Activated naive CD8-positive, alpha-beta T cell treated with anti-CD3 and anti-CD28 coated beads, Interleukin-2, amount 10 ng/mL, durations not matched to agents 7 days and 5 days (primary cell): ENCODE measurements around the gene B4GALT3. TPM values are rescaled to one million over a fixed set of nuclear protein-coding genes. Genes with fewer than 3 reads are reported as not detected.

Experiments
- ATAC-seq: fragments of 150-1000 bp; cut with Tn5 transposase; one replicate; pipeline ENCODE4 v1.10.0; 2021; ENCODE audit warnings: low read depth, moderate library complexity
- POLR2A ChIA-PET: fragments of 350-600 bp; sonication (Branson Sonifier 250); formaldehyde crosslinking; loops from one replicate; lab custom pipeline; 2021; ENCODE audit warnings: antibody characterized with exemption; lab: Charles Lee
- DNase-seq: peaks from one replicate; pipeline ENCODE4 v3.0.0; 2021
- H3K27ac Mint-ChIP-seq: one replicate; pipeline ENCODE4 v1.8.0; 2022; ENCODE audit warnings: mild to moderate bottlenecking, mixed read lengths
- H3K27me3 Mint-ChIP-seq: one replicate; pipeline ENCODE4 v1.8.0; 2022; ENCODE audit warnings: mild to moderate bottlenecking, moderate library complexity, mixed read lengths
- H3K36me3 Mint-ChIP-seq: one replicate; pipeline ENCODE4 v1.8.0; 2021; ENCODE audit warnings: mild to moderate bottlenecking, mixed read lengths
- H3K4me1 Mint-ChIP-seq: one replicate; pipeline ENCODE4 v1.8.0; 2021; ENCODE audit warnings: mixed read lengths
- H3K4me3 Mint-ChIP-seq: one replicate; pipeline ENCODE4 v1.8.0; 2022; ENCODE audit warnings: mild to moderate bottlenecking, moderate library complexity, mixed read lengths
- H3K9me3 Mint-ChIP-seq: one replicate; pipeline ENCODE4 v1.8.0; 2021; ENCODE audit warnings: mixed read lengths
- total RNA-seq, 2 experiments: library from RNA; stranded (reverse); gene quantifications; one replicate each; pipeline ENCODE4 v1.2.3, GENCODE V29; 2021

Gene B4GALT3
- total RNA-seq, 2 experiments from 2014 or later = 54.5 to 54.8 TPM

DNA sequence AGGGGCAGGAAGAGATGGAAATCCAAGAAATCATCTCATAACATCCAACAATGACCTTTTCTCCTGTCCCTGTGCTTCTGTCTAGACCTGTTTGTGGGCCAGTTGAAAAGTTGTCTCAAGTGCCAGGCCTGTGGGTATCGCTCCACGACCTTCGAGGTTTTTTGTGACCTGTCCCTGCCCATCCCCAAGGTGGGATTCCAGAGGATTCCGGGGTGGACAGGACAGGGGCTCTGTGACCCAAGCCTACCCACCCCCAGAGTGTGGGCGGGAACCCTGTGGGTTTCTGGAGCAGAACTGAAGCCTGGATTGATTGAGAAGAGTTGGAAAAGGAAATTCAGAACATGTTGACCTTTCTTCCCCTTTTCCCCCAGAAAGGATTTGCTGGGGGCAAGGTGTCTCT is 13.5 kb downstream of the B4GALT3 start:
- Mint-ChIP-seq H3K27ac (peak overlapping the region; percentile 58), H3K9me3 (no peaks in the 10 kb centered on the region), H3K36me3 (peaks cover 10% of the 10 kb centered on the region), H3K4me3 (no peak overlapping the region), H3K27me3 (no peaks in the 10 kb centered on the region), H3K4me1 (peaks cover 33% of the 10 kb centered on the region)
- POLR2A ChIA-PET = no interaction called here
- ATAC-seq (no peak), DNase-seq (no peak)

DNA sequence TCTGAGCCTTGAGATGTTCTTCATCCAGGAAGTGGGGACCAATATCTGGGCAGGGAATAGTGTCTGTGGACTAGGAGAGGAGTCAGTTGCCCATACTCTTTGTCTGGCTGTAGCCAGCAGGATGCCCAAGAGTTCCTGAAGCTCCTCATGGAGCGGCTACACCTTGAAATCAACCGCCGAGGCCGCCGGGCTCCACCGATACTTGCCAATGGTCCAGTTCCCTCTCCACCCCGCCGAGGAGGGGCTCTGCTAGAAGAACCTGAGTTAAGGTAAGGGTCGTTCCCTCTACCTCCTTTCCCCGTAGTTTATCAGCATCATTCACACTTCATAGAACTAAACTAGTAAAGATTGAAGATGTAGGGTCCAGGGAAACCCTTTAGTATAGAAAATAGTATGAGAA is 14.5 kb downstream of the B4GALT3 start:
- ATAC-seq = no peak
- DNase-seq = no peak
- Mint-ChIP-seq H3K4me3 (no peak overlapping the region), H3K27me3 (no peaks in the 10 kb centered on the region), H3K9me3 (no peaks in the 10 kb centered on the region), H3K27ac (peak overlapping the region; percentile 58), H3K36me3 (peaks cover 10% of the 10 kb centered on the region), H3K4me1 (peaks cover 35% of the 10 kb centered on the region)
- POLR2A ChIA-PET = interaction anchor here (1.8 kb wide), 1 partner anchor 20 kb away, joined by 6 read pairs; no protein-coding TSS in a partner anchor

DNA sequence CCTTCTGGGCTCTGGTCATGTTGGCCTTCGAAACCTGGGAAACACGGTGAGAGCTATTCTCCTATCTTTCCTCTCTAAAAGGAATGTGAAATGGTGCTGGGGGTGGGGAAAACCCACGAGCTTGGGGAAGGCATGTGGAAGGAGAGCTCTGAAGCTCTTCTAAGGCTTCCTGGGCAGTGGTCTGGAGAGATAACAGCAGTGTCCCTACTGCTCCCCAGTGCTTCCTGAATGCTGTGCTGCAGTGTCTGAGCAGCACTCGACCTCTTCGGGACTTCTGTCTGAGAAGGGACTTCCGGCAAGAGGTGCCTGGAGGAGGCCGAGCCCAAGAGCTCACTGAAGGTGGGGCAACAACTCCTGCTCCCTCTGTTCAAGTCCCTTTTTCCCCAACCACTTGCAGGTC is 15.3 kb downstream of the B4GALT3 start:
- POLR2A ChIA-PET = interaction anchor here (1.8 kb wide), 1 partner anchor 20 kb away, joined by 6 read pairs; no protein-coding TSS in a partner anchor
- Mint-ChIP-seq H3K36me3 (peaks cover 16% of the 10 kb centered on the region), H3K27me3 (no peaks in the 10 kb centered on the region), H3K9me3 (no peaks in the 10 kb centered on the region), H3K27ac (no peak overlapping the region), H3K4me1 (peaks cover 32% of the 10 kb centered on the region), H3K4me3 (no peak overlapping the region)
- ATAC-seq (no peak), DNase-seq (no peak)

DNA sequence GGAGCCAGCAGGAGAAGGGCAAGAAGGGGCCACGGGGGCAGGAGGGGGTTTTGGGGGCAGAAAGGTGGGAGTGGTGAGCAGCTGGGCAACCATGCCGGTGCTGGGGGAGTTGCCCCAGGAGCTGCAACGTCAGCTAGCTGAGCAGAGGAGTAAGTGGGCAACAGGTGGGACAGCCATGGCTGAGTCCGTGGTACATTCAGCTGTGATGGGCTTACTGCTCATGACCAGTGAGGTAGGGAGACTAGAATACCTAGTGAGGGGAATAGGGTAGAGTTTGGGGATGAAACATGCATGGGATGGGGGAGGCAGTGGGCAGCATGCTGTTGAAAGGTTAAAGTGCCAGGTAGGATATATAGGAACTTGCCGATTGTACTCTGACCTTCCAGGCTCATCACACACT is 15.7 kb downstream of the B4GALT3 start:
- no peak for ATAC-seq
- H3K36me3 Mint-ChIP-seq = peaks cover 18% of the 10 kb centered on the region
- POLR2A ChIA-PET = interaction anchor here (1.8 kb wide), 1 partner anchor 21 kb away, joined by 6 read pairs; no protein-coding TSS in a partner anchor
- no peak overlapping the region for H3K4me3 Mint-ChIP-seq
- no peak for DNase-seq
- no peaks in the 10 kb centered on the region for H3K27me3 Mint-ChIP-seq
- no peak overlapping the region for H3K27ac Mint-ChIP-seq
- H3K4me1 Mint-ChIP-seq = peaks cover 30% of the 10 kb centered on the region
- no peaks in the 10 kb centered on the region for H3K9me3 Mint-ChIP-seq

DNA sequence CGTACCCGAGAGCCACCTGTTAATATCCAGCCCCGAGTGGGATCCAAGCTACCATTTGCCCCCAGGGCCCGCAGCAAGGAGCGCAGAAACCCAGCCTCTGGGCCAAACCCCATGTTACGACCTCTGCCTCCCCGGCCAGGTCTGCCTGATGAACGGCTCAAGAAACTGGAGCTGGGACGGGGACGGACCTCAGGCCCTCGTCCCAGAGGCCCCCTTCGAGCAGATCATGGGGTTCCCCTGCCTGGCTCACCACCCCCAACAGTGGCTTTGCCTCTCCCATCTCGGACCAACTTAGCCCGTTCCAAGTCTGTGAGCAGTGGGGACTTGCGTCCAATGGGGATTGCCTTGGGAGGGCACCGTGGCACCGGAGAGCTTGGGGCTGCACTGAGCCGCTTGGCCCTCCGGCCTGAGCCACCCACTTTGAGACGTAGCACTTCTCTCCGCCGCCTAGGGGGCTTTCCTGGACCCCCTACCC is 16.6 kb downstream of the B4GALT3 start:
- POLR2A ChIA-PET = no interaction called here

DNA sequence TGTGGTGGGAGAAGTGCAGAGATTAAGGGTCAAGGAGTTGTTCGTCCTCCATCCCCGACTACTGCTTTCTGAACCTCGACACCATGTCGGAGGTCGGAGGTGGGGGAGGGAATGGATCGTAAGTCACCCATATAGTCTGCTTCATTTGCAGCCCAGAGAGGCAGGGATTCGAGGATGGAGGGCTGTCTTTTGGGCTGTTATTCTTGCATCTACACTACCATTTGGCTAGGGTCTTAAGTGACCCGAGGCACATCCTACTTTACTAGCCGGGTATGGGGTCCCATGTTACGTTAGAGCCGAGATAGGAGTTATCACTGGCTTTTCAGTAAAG is 17.4 kb downstream of the B4GALT3 start:
- Mint-ChIP-seq H3K27ac (peak overlapping the region; percentile 93), H3K4me3 (peak overlapping the region; percentile 94), H3K36me3 (peaks cover 22% of the 10 kb centered on the region), H3K9me3 (no peaks in the 10 kb centered on the region), H3K4me1 (peaks cover 33% of the 10 kb centered on the region), H3K27me3 (no peaks in the 10 kb centered on the region)
- ATAC-seq (no peak), DNase-seq (no peak)
- POLR2A ChIA-PET = no interaction called here

More for the DNA sequence above, 16.6 kb downstream of the B4GALT3 start:
- ATAC-seq (no peak), DNase-seq (no peak)
- H3K4me1 Mint-ChIP-seq = peaks cover 30% of the 10 kb centered on the region
- no peaks in the 10 kb centered on the region for H3K9me3 Mint-ChIP-seq
- peak overlapping the region; percentile 93 for H3K27ac Mint-ChIP-seq
- H3K27me3 Mint-ChIP-seq = no peaks in the 10 kb centered on the region
- H3K4me3 Mint-ChIP-seq = peak overlapping the region; percentile 94
- peaks cover 18% of the 10 kb centered on the region for H3K36me3 Mint-ChIP-seq

DNA sequence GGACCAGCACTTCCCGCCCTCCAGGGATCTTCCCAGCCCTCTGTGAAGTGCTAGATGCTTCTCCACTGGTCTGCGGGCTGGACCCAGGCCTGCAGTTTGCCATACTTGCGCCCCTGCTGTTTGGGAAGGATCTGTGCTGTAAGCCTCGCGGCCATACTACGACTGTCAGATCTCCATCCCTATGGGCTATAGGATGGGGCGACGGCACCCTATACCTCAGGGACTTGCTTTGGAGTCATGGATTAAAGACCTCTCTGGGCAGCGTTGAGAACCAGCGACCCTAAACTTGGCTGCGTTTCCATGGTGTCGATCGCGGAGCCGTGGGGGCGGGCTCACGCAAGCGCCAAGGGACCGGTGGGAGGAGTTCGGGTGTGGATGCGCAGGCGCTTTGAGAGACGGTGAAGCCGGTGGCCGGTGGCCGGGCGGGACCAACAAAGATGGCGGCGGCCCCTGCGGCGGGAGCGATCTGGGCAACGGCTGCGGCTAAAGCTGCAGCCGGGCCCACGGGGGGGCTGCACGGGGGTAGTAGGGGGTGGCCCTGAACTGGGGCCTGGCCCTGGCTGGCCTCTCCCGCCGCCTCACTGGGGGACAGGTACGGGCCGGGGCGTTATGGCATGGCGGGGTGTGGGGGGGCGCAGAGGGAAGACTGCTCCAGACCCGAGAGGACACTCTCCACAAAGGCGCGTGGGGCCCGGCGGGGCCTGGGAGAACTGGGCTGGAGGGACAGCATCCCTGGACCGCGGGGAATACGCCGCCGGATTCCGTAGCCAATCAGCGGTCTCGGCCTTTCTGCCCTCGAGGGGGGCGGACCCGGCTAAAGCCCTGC is 18.0 kb downstream of the B4GALT3 start, which contains the start of gene USP21:
Gene USP21 (plus strand): TSS at position 414 of the 826 bp plus-strand sequence. CDS start 1,141 bp downstream, outside the sequence.
- H3K36me3 Mint-ChIP-seq = peaks cover 22% of the 10 kb centered on the region
- POLR2A ChIA-PET = no interaction called here
- ATAC-seq = peak; percentile 97
- H3K4me3 Mint-ChIP-seq = peak within 1 kb of the TSS; percentile 94
- H3K27me3 Mint-ChIP-seq = no peaks in the 10 kb centered on the region
- H3K27ac Mint-ChIP-seq = peak within 1 kb of the TSS; percentile 93
- peak; percentile 92 for DNase-seq
- no peaks in the 10 kb centered on the region for H3K9me3 Mint-ChIP-seq
- H3K4me1 Mint-ChIP-seq = peaks cover 33% of the 10 kb centered on the region

DNA sequence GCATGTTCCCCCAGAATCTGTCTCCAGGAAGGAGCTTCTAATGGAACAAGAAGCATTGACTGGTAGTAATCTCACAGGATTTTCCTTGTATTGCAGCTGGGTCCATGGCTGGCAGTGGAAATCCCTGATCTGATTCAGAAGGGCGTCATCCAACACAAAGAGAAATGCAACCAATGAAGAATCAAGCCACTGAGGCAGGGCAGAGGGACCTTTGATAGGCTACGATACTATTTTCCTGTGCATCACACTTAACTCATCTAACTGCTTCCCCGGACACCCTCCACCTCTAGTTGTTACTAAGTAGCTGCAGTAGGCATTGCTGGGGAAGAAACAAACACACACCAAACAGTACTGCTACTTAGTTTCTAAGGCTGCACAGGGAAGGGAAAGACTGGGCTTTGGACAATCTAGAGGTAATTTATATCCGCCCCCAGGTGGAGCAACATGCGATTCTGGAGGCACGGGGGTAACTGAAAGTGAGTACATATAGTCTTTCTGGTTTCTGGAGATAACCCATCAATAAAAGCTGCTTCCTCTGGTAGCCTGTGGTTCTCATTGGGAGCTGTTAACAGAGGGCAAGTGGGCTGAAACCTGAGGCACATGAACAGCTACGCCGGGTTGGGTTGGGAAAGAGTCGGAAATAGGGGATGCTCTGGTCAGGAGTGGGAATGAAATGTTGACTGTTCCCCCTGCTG is 18.8 kb downstream of the B4GALT3 start:
- no peak for DNase-seq
- H3K4me3 Mint-ChIP-seq = peak overlapping the region; percentile 94
- no peaks in the 10 kb centered on the region for H3K9me3 Mint-ChIP-seq
- peak overlapping the region; percentile 93 for H3K27ac Mint-ChIP-seq
- H3K27me3 Mint-ChIP-seq = no peaks in the 10 kb centered on the region
- POLR2A ChIA-PET = interaction anchor here (0.7 kb wide), 1 partner anchor 458 kb away, joined by 3 read pairs; no protein-coding TSS in a partner anchor
- ATAC-seq = no peak
- H3K36me3 Mint-ChIP-seq = peaks cover 22% of the 10 kb centered on the region
- H3K4me1 Mint-ChIP-seq = peaks cover 33% of the 10 kb centered on the region

DNA sequence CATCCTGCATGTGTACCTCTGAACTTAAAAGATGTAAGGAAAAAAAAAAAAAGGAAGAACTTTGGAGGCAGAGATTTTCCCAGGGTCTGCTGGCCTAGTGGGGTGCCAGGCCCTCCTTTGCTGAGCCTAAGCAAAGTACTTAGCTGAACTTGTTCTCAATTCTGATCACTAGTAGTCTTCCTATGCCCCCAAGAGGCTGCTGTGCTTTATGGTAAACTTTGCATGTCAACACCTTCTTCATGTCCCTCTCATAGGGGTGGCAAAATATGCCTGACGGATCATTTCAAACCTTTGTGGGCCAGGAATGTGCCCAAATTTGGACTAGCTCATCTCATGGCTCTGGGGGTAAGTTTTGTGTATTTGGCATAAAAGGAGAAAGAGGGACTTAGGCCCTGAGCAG is 19.4 kb downstream of the B4GALT3 start:
- Mint-ChIP-seq H3K4me3 (no peak overlapping the region), H3K4me1 (peaks cover 30% of the 10 kb centered on the region), H3K27me3 (no peaks in the 10 kb centered on the region), H3K27ac (peak overlapping the region; percentile 21), H3K36me3 (peaks cover 18% of the 10 kb centered on the region), H3K9me3 (no peaks in the 10 kb centered on the region)
- ATAC-seq (no peak), DNase-seq (no peak)
- POLR2A ChIA-PET = interaction anchor here (0.7 kb wide), 1 partner anchor 457 kb away, joined by 3 read pairs; no protein-coding TSS in a partner anchor

DNA sequence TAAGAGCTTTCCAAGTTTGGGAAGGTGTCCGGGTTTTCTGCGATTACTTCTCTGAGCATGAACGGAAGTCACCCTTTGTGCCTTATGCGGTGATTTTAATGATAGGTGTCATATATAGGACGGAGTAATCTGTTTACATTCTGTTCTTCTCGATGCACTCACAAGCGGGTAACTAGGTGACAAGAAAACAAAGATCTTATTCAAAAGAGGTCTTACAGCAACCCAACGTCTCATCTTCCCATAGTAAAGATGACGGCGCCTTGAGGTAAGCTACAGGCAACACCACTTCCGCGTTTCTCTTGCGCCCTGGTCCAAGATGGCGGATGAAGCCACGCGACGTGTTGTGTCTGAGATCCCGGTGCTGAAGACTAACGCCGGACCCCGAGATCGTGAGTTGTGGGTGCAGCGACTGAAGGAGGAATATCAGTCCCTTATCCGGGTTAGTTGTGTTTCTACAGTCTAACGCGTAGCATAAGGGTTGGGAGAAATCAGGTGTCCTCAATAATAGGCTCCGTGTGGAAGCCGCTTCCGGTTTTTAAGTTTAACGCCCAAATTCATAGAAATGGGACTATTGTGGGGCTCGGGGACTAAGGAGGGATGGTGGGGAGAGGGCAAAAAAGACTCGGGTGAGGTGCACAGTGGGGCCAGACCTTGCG is 23.5 kb downstream of the B4GALT3 start, which contains the start of gene UFC1:
Gene UFC1 (plus strand): TSS at position 297 of the 656 bp plus-strand sequence. CDS start 20 bp downstream, at position 317.
- Mint-ChIP-seq H3K9me3 (no peaks in the 10 kb centered on the region), H3K27me3 (no peaks in the 10 kb centered on the region), H3K27ac (peak within 1 kb of the TSS; percentile 100), H3K4me1 (peaks cover 19% of the 10 kb centered on the region), H3K36me3 (peaks cover 13% of the 10 kb centered on the region), H3K4me3 (peak within 1 kb of the TSS; percentile 99)
- ATAC-seq (peak; percentile 95), DNase-seq (peak; percentile 80)
- POLR2A ChIA-PET = interaction anchor here (0.7 to 3.2 kb wide), 16 partner anchors 12 to 152 kb away, joined by 3 to 37 read pairs (median 6); partner anchors contain the start of genes ARHGAP30, B4GALT3, DEDD and F11R

DNA sequence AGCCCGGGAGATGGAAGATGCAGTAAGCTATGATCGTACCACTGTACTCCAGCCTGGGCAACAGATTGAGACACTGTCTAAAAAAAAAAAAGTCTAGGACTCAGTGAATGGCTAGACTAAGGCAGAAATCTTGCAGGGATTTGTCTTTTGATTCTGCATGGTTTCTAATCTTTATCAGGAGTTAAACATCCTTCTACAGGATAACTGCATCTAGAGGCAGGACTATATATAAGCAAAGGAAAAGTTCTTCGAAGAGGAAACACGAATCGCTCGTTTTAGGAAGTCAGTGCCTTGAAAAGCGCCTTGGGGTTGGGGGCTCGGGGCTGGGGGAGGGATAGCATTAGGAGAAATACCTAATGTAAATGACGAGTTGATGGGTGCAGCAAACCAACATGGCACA is 24.1 kb downstream of the B4GALT3 start:
- peaks cover 13% of the 10 kb centered on the region for H3K4me1 Mint-ChIP-seq
- peak overlapping the region; percentile 100 for H3K27ac Mint-ChIP-seq
- peak overlapping the region; percentile 99 for H3K4me3 Mint-ChIP-seq
- ATAC-seq = peak; percentile 6
- POLR2A ChIA-PET = interaction anchor here (0.7 to 3.2 kb wide), 15 partner anchors 13 to 153 kb away, joined by 3 to 37 read pairs (median 6); partner anchors contain the start of genes ARHGAP30, B4GALT3, DEDD and F11R
- no peaks in the 10 kb centered on the region for H3K27me3 Mint-ChIP-seq
- no peaks in the 10 kb centered on the region for H3K9me3 Mint-ChIP-seq
- no peak for DNase-seq
- H3K36me3 Mint-ChIP-seq = peaks cover 13% of the 10 kb centered on the region

DNA sequence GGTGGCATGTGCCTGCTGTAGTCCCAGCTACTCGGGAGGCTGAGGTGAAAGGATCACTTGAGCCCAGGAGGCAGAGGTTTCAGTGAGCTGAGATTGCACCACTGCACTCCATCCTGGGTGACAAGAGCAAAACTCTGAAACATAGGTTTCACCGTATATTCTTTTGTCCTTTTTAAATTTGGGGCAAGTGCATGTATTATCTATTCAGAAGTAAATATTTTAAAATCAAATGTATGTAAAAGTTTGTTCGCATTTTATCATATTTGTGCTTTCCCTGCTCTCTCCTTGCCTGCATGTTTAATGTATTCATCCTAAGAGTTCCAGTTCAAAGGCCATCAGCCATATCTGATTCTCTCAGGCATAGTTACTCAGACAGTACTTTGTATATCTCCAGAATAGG is 31.5 kb downstream of the B4GALT3 start:
- Mint-ChIP-seq H3K9me3 (no peaks in the 10 kb centered on the region), H3K36me3 (no peaks in the 10 kb centered on the region), H3K27ac (no peak overlapping the region), H3K4me3 (no peak overlapping the region), H3K4me1 (no peaks in the 10 kb centered on the region), H3K27me3 (no peaks in the 10 kb centered on the region)
- DNase-seq (no peak), ATAC-seq (no peak)
- POLR2A ChIA-PET = interaction anchor here (0.6 kb wide), 1 partner anchor 459 kb away, joined by 5 read pairs; no protein-coding TSS in a partner anchor
